GM18519 (cell line): ENCODE measurements around the gene TNFRSF14.

Source experiments
- ATAC-seq: cut with Tn5 transposase; IDR thresholded peaks from one replicate; pipeline ENCODE4 v1.9.1; 2021; ENCODE audit warnings: mild to moderate bottlenecking, moderate library complexity; ENCODE audit not compliant: unreplicated experiment, low FRiP score

TNFRSF14 gene

GRCh38 chr1:2586154-2587070, 30.2 kb downstream of the TNFRSF14 start, which contains the start of gene PRXL2B:
Gene PRXL2B, plus strand, starts transcription at chr1:2586777. Its CDS starts 109 bp downstream, at chr1:2586886.
- ATAC-seq = peak; percentile 48

- no peak for ATAC-seq
Observed at GRCh38 chr1:2587071-2587859, 31.1 kb downstream of the TNFRSF14 start.

- no peak for ATAC-seq
Observed at GRCh38 chr1:2587860-2588571, 31.8 kb downstream of the TNFRSF14 start.

GRCh38 chr1:2588661-2589430, 32.7 kb downstream of the TNFRSF14 start:
- no peak for ATAC-seq

GRCh38 chr1:2589431-2590232, 33.5 kb downstream of the TNFRSF14 start:
- ATAC-seq = no peak

GRCh38 chr1:2590233-2591141, 34.3 kb downstream of the TNFRSF14 start:
- ATAC-seq = no peak

GRCh38 chr1:2591233-2591580, 35.0 kb downstream of the TNFRSF14 start:
- ATAC-seq = no peak

- ATAC-seq = no peak
Observed at GRCh38 chr1:2591581-2592261, 35.5 kb downstream of the TNFRSF14 start.

GRCh38 chr1:2592672-2593071, 36.5 kb downstream of the TNFRSF14 start:
- no peak for ATAC-seq

GRCh38 chr1:2593251-2593878, 37.2 kb downstream of the TNFRSF14 start:
- no peak for ATAC-seq

- no peak for ATAC-seq
Observed at GRCh38 chr1:2594001-2594640, 38.0 kb downstream of the TNFRSF14 start.

- ATAC-seq = no peak
Observed at GRCh38 chr1:2594641-2595131, 38.5 kb downstream of the TNFRSF14 start.

- no peak for ATAC-seq
Observed at GRCh38 chr1:2595261-2595811, 39.2 kb downstream of the TNFRSF14 start.

- no peak for ATAC-seq
Observed at GRCh38 chr1:2595812-2596529, 39.8 kb downstream of the TNFRSF14 start.

GRCh38 chr1:2596530-2597333, 40.6 kb downstream of the TNFRSF14 start:
- ATAC-seq = no peak
